K562 (cell line): Measurements from ENCODE around the gene RPL39L. TPM values are rescaled to one million over a fixed set of nuclear protein-coding genes. Genes with fewer than 3 reads are reported as not detected.

ENCODE experiments used
- ATAC-seq: fragments of 200-7000 bp; cut with Tn5 transposase; 3 replicates; pipeline ENCODE4 v1.9.1; 2020; ENCODE audit warnings: moderate library complexity
- BruUV-seq: library from RNA; stranded (reverse); fragments of 400-500 nt; replicated peaks from 2 replicates; lab custom pipeline; 2021; lab: Mats Ljungman, UMichigan
- CTCF ChIA-PET: fragments of 300-600 bp; formaldehyde crosslinking; extraction: SDS; loops from one replicate; lab custom pipeline; 2021; ENCODE audit warnings: low intra/inter-chr PET ratio; lab: Yijun Ruan, JAX
- POLR2A ChIA-PET: fragments of 300-600, 350-650 bp; sonication (Branson Sonifier 250); formaldehyde crosslinking; extraction: SDS; loops from one replicate; lab custom pipeline; 2021; ENCODE audit warnings: antibody characterized with exemption, inconsistent platforms; lab: Yijun Ruan, JAX
- DNase-seq, 4 experiments: peaks; one replicate each; pipeline versions ENCODE4 v3.0.0 to v3.0.0-alpha.2; 2011 to 2018; ENCODE audit warnings: low spot score in 3 of 4, mixed read lengths in 3 of 4; ENCODE audit errors: extremely low read depth in 1 of 4
- FAIRE-seq: peaks from 2 replicates; lab custom pipeline; 2011; peaks lifted over from hg19 to GRCh38; lab: Jason Lieb, UNC
- H2AFZ ChIP-seq: 2 replicates; pipeline ENCODE4 v1.6.0; 2011; ENCODE audit warnings: low read depth, low read length, control low read depth, inconsistent platforms
- H3K27ac ChIP-seq: fragments of 200-600 bp; 3 replicates; pipeline ENCODE4 v1.8.0; 2011; ENCODE audit warnings: low read depth, mild to moderate bottlenecking, control low read depth, inconsistent platforms, low read length, moderate library complexity, mixed read lengths; ENCODE audit errors: extremely low read depth
- H3K27me3 ChIP-seq, 2 experiments: fragments of 300-600 bp in 1 of 2; 2 replicates in 1 of 2; 3 replicates in 1 of 2; pipeline versions ENCODE4 v1.6.0 to v1.8.0; 2011; ENCODE audit warnings: inconsistent platforms in 2 of 2, low read length in 2 of 2, mild to moderate bottlenecking in 1 of 2, mixed read lengths in 1 of 2, moderate library complexity in 1 of 2; ENCODE audit not compliant: control insufficient read depth in 2 of 2, insufficient read depth in 2 of 2
- H3K36me3 ChIP-seq: fragments of 300-600 bp; 3 replicates; pipeline ENCODE4 v1.8.0; 2011; ENCODE audit warnings: mild to moderate bottlenecking, low read length, inconsistent platforms; ENCODE audit not compliant: control insufficient read depth, insufficient read depth
- H3K4me1 ChIP-seq, 2 experiments: fragments of 200-600 bp in 1 of 2; replicated peaks in 1 of 2; 2 replicates in 1 of 2; 3 replicates in 1 of 2; pipeline versions ENCODE4 v1.5.1 to v1.8.0; 2011; ENCODE audit warnings: inconsistent platforms in 2 of 2, low read length in 2 of 2, mild to moderate bottlenecking in 1 of 2, mixed read lengths in 1 of 2, moderate library complexity in 1 of 2; ENCODE audit not compliant: control insufficient read depth in 2 of 2, insufficient read depth in 2 of 2
- H3K4me2 ChIP-seq: 2 replicates; pipeline ENCODE4 v1.6.1; 2011; ENCODE audit warnings: low read length, control low read depth, inconsistent platforms, mixed read lengths; ENCODE audit not compliant: insufficient read depth
- H3K4me3 ChIP-seq: fragments of 200-600 bp; sonication (generic), shearing (Covaris generic); 2 replicates; pipeline ENCODE4 v1.5.1; 2016; ENCODE audit warnings: control low read depth, inconsistent platforms
- H3K79me2 ChIP-seq: fragments of 200-600 bp; 3 replicates; pipeline ENCODE4 v1.8.0; 2011; ENCODE audit warnings: low read length, inconsistent platforms; ENCODE audit not compliant: control insufficient read depth, insufficient read depth
- H3K9ac ChIP-seq, 2 experiments: 2 replicates each; pipeline versions ENCODE4 v1.6.0 to v1.6.1; 2011; ENCODE audit warnings: low read depth in 2 of 2, low read length in 2 of 2, control low read depth in 1 of 2, inconsistent platforms in 1 of 2, mild to moderate bottlenecking in 1 of 2, mixed read lengths in 1 of 2; ENCODE audit not compliant: insufficient read depth in 1 of 2
- H3K9me1 ChIP-seq: one replicate; pipeline ENCODE4 v1.6.0; 2011; ENCODE audit warnings: inconsistent platforms, mild to moderate bottlenecking, low read length, moderate library complexity; ENCODE audit not compliant: control insufficient read depth, insufficient read depth
- H3K9me3 ChIP-seq: replicated peaks from 2 replicates; pipeline ENCODE4 v1.5.1; 2011; ENCODE audit warnings: low read depth, low read length, inconsistent platforms; ENCODE audit not compliant: control insufficient read depth, insufficient read depth
- H4K20me1 ChIP-seq: replicated peaks from 2 replicates; pipeline ENCODE4 v1.6.1; 2011; ENCODE audit warnings: low read length, inconsistent platforms, mixed read lengths; ENCODE audit not compliant: control insufficient read depth, insufficient read depth
- ATF7 ChIP-seq: fragments of 450-650 bp; IDR thresholded peaks from 2 replicates; pipeline ENCODE4 v1.7.1; 2014; ENCODE audit warnings: mild to moderate bottlenecking, moderate library complexity
- FOSL1 ChIP-seq: fragments of 200-800 bp; sonication (Bioruptor generic); conservative IDR thresholded peaks from 2 replicates; pipeline ENCODE4 v1.6.1; 2016; ENCODE audit warnings: missing genetic modification characterization, missing compliant biosample characterization
- GTF2E2 ChIP-seq: fragments of 200-800 bp; sonication (Bioruptor generic); IDR thresholded peaks from 2 replicates; pipeline ENCODE4 v1.6.1; 2016; ENCODE audit warnings: missing genetic modification characterization, missing compliant biosample characterization
- NFYB ChIP-seq: IDR thresholded peaks from 2 replicates; pipeline ENCODE4 v1.6.1; 2011; ENCODE audit warnings: mild to moderate bottlenecking, moderate library complexity; ENCODE audit not compliant: insufficient read length; ENCODE audit errors: extremely low read depth
- RCOR1 ChIP-seq, 2 experiments: IDR thresholded peaks; 2 replicates each; pipeline ENCODE4 v1.6.1; 2012; ENCODE audit warnings: low read depth in 2 of 2, low read length in 2 of 2, borderline replicate concordance in 1 of 2, improper control_type of control experiment in 1 of 2
- SIN3B ChIP-seq: fragments of 450-650 bp; IDR thresholded peaks from 2 replicates; pipeline ENCODE4 v1.6.1; 2017; ENCODE audit warnings: low read depth, mild to moderate bottlenecking, moderate library complexity
- SIX5 ChIP-seq, 2 experiments: IDR thresholded peaks; 2 replicates each; pipeline ENCODE4 v1.6.1; 2011; ENCODE audit warnings: low read length in 2 of 2, borderline replicate concordance in 1 of 2, low read depth in 1 of 2, mild to moderate bottlenecking in 1 of 2, moderate library complexity in 1 of 2; ENCODE audit not compliant: insufficient read depth in 1 of 2
- ZBTB43 ChIP-seq: sonication (generic); formaldehyde crosslinking; IDR thresholded peaks from 2 replicates; pipeline ENCODE4 v1.8.0; 2023; ENCODE audit warnings: mild to moderate bottlenecking, missing genetic modification reagents
- ZNF224 ChIP-seq: sonication (generic); formaldehyde crosslinking; IDR thresholded peaks from 2 replicates; pipeline ENCODE4 v1.8.0; 2022; ENCODE audit warnings: mild to moderate bottlenecking, missing genetic modification reagents
- ZNF263 ChIP-seq: sonication (generic); formaldehyde crosslinking; IDR thresholded peaks from 2 replicates; pipeline ENCODE4 v1.8.0; 2022; ENCODE audit warnings: mild to moderate bottlenecking, missing genetic modification reagents, borderline replicate concordance
- WGBS: fragments of 100-300 bp; shearing (Covaris generic); methylation state at CpG from one replicate; pipeline ENCODE4 v1.1.6; 2016; ENCODE audit warnings: low coverage, mixed read lengths; ENCODE audit not compliant: insufficient coverage; ENCODE audit errors: missing lambda C conversion rate; 5-methylcytosine and 5-hydroxymethylcytosine counted together
- in situ Hi-C: fragments of 300-500 bp; cut with MboI; formaldehyde crosslinking; loops from 4 replicates; pipeline ENCODE4 v1.15.0; 2018; ENCODE audit warnings: inconsistent platforms, mixed read lengths
- intact Hi-C: fragments of 100-400 bp; cut with micrococcal nuclease; formaldehyde crosslinking; loops from 2 replicates; pipeline ENCODE4 v1.14.2; 2022
- polyA plus RNA-seq, 8 experiments: library from polyadenylated mRNA; depleted of rRNA in 4 of 8; stranded (reverse) in 5 of 8; unstranded in 3 of 8; fragments of >200 nt; fragmentation: Nextera tagmentation in 2 of 8; fragmentation: Illumina TruSeq in 1 of 8; extraction: Ambion mirVana in 2 of 8; extraction: Trizol in 1 of 8; gene quantifications; 2 replicates each; pipeline versions ENCODE4 v1.2.1 to v1.2.3, GENCODE V29; 2011 to 2014; ENCODE audit warnings: inconsistent platforms in 1 of 8, missing spikeins in 1 of 8
- total RNA-seq, 7 experiments: library from RNA; depleted of rRNA in 6 of 7; stranded (reverse); fragments of >200 nt in 6 of 7; fragmentation: Illumina TruSeq in 2 of 7; extraction: Trizol in 2 of 7; gene quantifications; 2 replicates each; pipeline versions ENCODE4 v1.2.1 to v1.2.3, GENCODE V29; 2011 to 2021; ENCODE audit warnings: low replicate concordance in 1 of 7

The RPL39L gene
- total and polyA plus RNA-seq, 9 of the 15 experiments (the other 6 are each of a cell fraction or from before 2014, with no cell fraction given), result 15.0 to 122 (median 45.5) TPM

- POLR2A ChIA-PET, result interaction anchor here (0.5 kb wide), 1 partner anchor 30 kb away, joined by 3 read pairs; no protein-coding TSS in a partner anchor
- whole genome bisulfite sequencing, result 84% methylated on average over 7 of the region's 7 CpGs
- DNase-seq, result no peak
Observed at GRCh38 chr3:187104342-187104741, 35.0 kb downstream of the RPL39L start.

More at GRCh38 chr3:187104342-187104741, 35.0 kb downstream of the RPL39L start:
- Histone ChIP-seq H3K4me2 (no peak overlapping the region), H3K4me1 (peaks cover 10 to 16% of the 10 kb centered on the region in 2 experiments), H3K27me3 (no peaks in the 10 kb centered on the region), H3K9me1 (no peaks in the 10 kb centered on the region), H2AFZ (no peak overlapping the region), H3K27ac (no peak overlapping the region), H3K4me3 (no peak overlapping the region), H4K20me1 (no peaks in the 10 kb centered on the region), H3K9me3 (no peaks in the 10 kb centered on the region), H3K79me2 (no peaks in the 10 kb centered on the region), H3K36me3 (no peaks in the 10 kb centered on the region), H3K9ac (no peak overlapping the region)
- FAIRE-seq, result no peak
- TF ChIP-seq ZNF224 (CRISPR knock-in tag) (no peak), SIN3B (no peak), SIX5 (IDR thresholded peaks at IDR 0.05; ENCODE audit: borderline replicate concordance in 1 of 2, insufficient read depth in 1 of 2, low read depth in 1 of 2, low read length in 2 of 2) (no peak), RCOR1 (IDR thresholded peaks at IDR 0.05; ENCODE audit: borderline replicate concordance in 1 of 2, low read depth in 2 of 2, low read length in 2 of 2) (no peak), ZNF263 (no peak), ATF7 (no peak), FOSL1 (tag) (no peak), GTF2E2 (no peak), ZBTB43 (no peak), NFYB (no peak)
- in situ Hi-C loops, result no loop called here
- ATAC-seq, result no peak
- CTCF ChIA-PET, result no interaction called here
- no TSS peak for BruUV-seq
- intact Hi-C loops, result loop anchor here (5.0 kb wide), 1 partner anchor 117 kb away; no protein-coding TSS in a partner anchor
